ENCODE data around the gene GPC3. TPM values are rescaled to one million over a fixed set of nuclear protein-coding genes. Genes with fewer than 3 reads are reported as not detected.

Gene GPC3
- total and polyA plus RNA-seq, 2 donors (not counting 3 experiments of a cell fraction or from before 2014, with no cell fraction given), result not detected

DNA sequence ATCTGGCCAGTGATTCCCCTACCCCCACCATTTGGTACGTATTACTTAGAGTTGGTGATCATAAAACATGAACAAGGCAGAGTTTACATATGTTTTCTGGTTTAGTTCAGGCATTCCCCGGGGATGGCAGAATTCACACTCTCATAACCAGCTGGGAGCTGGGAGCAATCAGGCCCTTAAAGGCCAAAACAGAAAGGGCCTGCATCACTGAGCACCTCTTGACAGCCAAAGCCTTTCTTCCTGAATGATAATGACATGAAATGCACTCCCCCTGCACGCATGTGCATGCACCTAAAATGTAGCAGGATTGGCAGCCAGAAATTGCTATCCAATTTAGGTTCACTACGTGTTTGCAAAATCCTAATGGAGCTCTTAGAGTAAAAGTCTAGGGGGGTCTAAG lies 235.4 kb downstream of the GPC3 start:
- no peaks in the 10 kb centered on the region for H3K4me1 ChIP-seq (ENCODE audit: control insufficient read depth, extremely low read depth, insufficient read depth, low read length)
- H3K4me3 ChIP-seq (replicated peaks in 1 of 3; ENCODE audit: insufficient read depth in 1 of 3, low read depth in 1 of 3, low read length in 3 of 3), result no peak overlapping the region
- no peak overlapping the region for H3K27ac ChIP-seq (ENCODE audit: insufficient read depth, low read depth, low read length)
- no peaks in the 10 kb centered on the region for H3K79me2 ChIP-seq (ENCODE audit: control insufficient read depth, insufficient read depth, low read length)
- intact Hi-C loops (cut with micrococcal nuclease), result no loop called here
- dilution Hi-C loops (cut with MboI; ENCODE audit: extremely low pct_ligation_motif_present, low sequenced_read_pairs), result no loop called here
- no peak overlapping the region for H3K4me2 ChIP-seq (ENCODE audit: insufficient read depth, low read length)
- H3K9me3 ChIP-seq (replicated peaks; ENCODE audit: control insufficient read depth, insufficient read depth, low read length), result no peaks in the 10 kb centered on the region
- no TSS peak for BruUV-seq (replicated peaks)
- POLR2A ChIA-PET, result no interaction called here
- no peaks in the 10 kb centered on the region for H4K20me1 ChIP-seq (replicated peaks; ENCODE audit: control insufficient read depth, extremely low read depth, insufficient read depth, low read length)
- TF ChIP-seq POLR2AphosphoS5 (IDR thresholded peaks at IDR 0.05; ENCODE audit: insufficient read depth, low read depth, low read length) (no peak), JUN (IDR thresholded peaks at IDR 0.05; ENCODE audit: borderline replicate concordance, insufficient read depth, insufficient read length, low read depth) (no peak), MYC (IDR thresholded peaks at IDR 0.05; ENCODE audit: low read depth, low read length) (no peak), GATA2 (IDR thresholded peaks at IDR 0.05; ENCODE audit: insufficient read depth, insufficient read length, low read depth, low read length) (no peak), POLR2A (IDR thresholded peaks at IDR 0.05; ENCODE audit: low read depth, low read length) (no peak), FOS (IDR thresholded peaks at IDR 0.05; ENCODE audit: borderline replicate concordance, insufficient read depth, low read length) (no peak), EZH2 (IDR thresholded peaks at IDR 0.05; ENCODE audit: borderline replicate concordance, low read depth, low read length, severe bottlenecking) (no peak)
- TF ChIP-seq, protein P1, sequence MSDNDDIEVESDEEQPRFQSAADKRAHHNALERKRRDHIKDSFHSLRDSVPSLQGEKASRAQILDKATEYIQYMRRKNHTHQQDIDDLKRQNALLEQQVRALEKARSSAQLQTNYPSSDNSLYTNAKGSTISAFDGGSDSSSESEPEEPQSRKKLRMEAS (IDR thresholded peaks at IDR 0.05; ENCODE audit: insufficient read depth, insufficient read length), result no peak
- TF ChIP-seq, protein P2, sequence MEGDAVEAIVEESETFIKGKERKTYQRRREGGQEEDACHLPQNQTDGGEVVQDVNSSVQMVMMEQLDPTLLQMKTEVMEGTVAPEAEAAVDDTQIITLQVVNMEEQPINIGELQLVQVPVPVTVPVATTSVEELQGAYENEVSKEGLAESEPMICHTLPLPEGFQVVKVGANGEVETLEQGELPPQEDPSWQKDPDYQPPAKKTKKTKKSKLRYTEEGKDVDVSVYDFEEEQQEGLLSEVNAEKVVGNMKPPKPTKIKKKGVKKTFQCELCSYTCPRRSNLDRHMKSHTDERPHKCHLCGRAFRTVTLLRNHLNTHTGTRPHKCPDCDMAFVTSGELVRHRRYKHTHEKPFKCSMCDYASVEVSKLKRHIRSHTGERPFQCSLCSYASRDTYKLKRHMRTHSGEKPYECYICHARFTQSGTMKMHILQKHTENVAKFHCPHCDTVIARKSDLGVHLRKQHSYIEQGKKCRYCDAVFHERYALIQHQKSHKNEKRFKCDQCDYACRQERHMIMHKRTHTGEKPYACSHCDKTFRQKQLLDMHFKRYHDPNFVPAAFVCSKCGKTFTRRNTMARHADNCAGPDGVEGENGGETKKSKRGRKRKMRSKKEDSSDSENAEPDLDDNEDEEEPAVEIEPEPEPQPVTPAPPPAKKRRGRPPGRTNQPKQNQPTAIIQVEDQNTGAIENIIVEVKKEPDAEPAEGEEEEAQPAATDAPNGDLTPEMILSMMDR (IDR thresholded peaks at IDR 0.05; ENCODE audit: extremely low read depth in 1 of 2, insufficient read depth in 1 of 2, low read depth in 1 of 2, low read length in 2 of 2), result no peak
- DNase-seq (ENCODE audit: low read depth, low spot score) (no peak), FAIRE-seq (no peak)
- no peak overlapping the region for H3K9ac ChIP-seq (replicated peaks; ENCODE audit: extremely low read depth, insufficient read depth, low read length)
- H2AFZ ChIP-seq (ENCODE audit: low read depth, low read length), result no peak overlapping the region
- no peaks in the 10 kb centered on the region for H3K9me1 ChIP-seq (replicated peaks; ENCODE audit: control insufficient read depth, extremely low read depth, insufficient read depth, low read length)
- CTCF ChIA-PET, result no interaction called here
- H3K36me3 ChIP-seq (ENCODE audit: control insufficient read depth in 2 of 2, extremely low read depth in 1 of 2, insufficient read depth in 2 of 2, low read length in 2 of 2), result no peaks in the 10 kb centered on the region
- no peaks in the 10 kb centered on the region for H3K27me3 ChIP-seq (ENCODE audit: control insufficient read depth in 2 of 2, insufficient read depth in 2 of 2, low read length in 2 of 2)
